ENCODE results near the gene TBC1D5. TPM values are rescaled to one million over a fixed set of nuclear protein-coding genes. Genes with fewer than 3 reads are reported as not detected.
"Not testable (repeated sequence)": the region's sequence is repeated elsewhere in the genome, so short reads cannot be mapped to it uniquely, and the experiment has no call there.

The TBC1D5 gene
- 100 to 1,000 TPM in 1 of 4 donors, 10 to 100 TPM in 3; 29.2 to 114 (median 53.4) TPM for total RNA-seq

DNA sequence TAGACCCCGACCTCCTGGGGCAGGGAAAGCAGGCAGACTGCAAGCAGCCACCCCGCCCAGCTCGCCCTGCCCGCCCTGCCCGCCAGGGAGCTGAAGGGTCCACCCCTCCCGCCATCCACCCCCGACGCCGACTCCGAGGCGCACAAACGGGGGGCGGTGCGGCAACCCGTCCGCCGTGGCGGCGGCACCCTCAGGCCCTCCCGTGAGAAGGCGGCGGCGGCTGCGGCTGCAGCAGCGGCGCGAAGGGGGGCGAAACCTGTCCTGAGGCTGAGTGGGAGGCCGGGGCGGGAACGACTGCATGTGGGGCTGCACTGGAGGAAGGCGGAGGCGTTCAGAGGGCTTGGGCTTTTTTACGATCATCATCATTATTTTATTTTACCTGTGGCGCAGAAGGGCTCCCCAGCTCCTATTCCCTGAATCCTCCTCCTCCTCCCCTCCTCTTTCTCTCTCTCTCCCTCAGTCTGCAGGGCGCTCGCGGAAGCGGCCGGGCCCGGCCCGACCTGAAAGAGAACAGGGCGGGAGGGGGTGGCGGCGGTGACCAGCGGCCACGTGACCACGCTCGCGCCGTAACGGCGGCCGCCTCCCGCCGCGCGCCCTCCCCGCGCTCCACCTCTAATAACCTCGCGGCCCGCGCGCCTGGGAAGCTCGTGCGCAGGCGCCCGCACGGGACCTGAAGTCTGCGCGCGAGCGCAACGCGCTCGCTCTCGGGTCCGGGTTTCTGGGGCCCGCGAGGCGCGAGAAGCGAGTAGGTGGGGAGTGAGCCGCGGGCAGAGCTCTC, at the start of gene TBC1D5:
TSS of gene TBC1D5 (minus strand) at position 530 of the 778 bp plus-strand sequence. CDS start 234,061 bp downstream, outside the sequence.
- TF ChIP-seq CTCF (IDR thresholded peaks at IDR 0.05) (peak in 2 of 6 experiments; percentile 14 to 36), POLR2A (IDR thresholded peaks at IDR 0.05) (peak; percentile 79 to 81)
- H3K27me3 ChIP-seq: no peaks in the 10 kb centered on the region
- DNase-seq: peak; percentile 94 to 98 (median 97)
- no peaks in the 10 kb centered on the region for H3K36me3 ChIP-seq
- H3K9me3 ChIP-seq: no peaks in the 10 kb centered on the region
- peak within 1 kb of the TSS; percentile 65 to 88 (median 86) for H3K4me3 ChIP-seq
- H3K4me1 ChIP-seq: peaks cover 0 to 13% (median 3%) of the 10 kb centered on the region in 4 donors
- H3K27ac ChIP-seq: peak within 1 kb of the TSS; percentile 93 to 99 (median 98)

GRCh38 chr3:17783426-17783825, 41.0 kb upstream of the TBC1D5 start:
- Histone ChIP-seq H3K27ac (no peak overlapping the region), H3K4me3 (no peak overlapping the region), H3K36me3 (no peaks in the 10 kb centered on the region), H3K27me3 (no peaks in the 10 kb centered on the region), H3K9me3 (peaks cover 0 to 3% (median 0%) of the 10 kb centered on the region in 4 donors), H3K4me1 (no peaks in the 10 kb centered on the region)
- no peak for DNase-seq
- TF ChIP-seq POLR2A (IDR thresholded peaks at IDR 0.05) (no peak), CTCF (IDR thresholded peaks at IDR 0.05) (no peak)

GRCh38 chr3:17782751-17783150, 40.3 kb upstream of the TBC1D5 start:
- Histone ChIP-seq H3K9me3 (peaks cover 0 to 3% (median 0%) of the 10 kb centered on the region in 4 donors), H3K27ac (no peak overlapping the region), H3K36me3 (no peaks in the 10 kb centered on the region), H3K27me3 (no peaks in the 10 kb centered on the region), H3K4me3 (no peak overlapping the region), H3K4me1 (no peaks in the 10 kb centered on the region)
- no peak for DNase-seq
- no peak for TF ChIP-seq CTCF (IDR thresholded peaks at IDR 0.05)
- no peak for TF ChIP-seq POLR2A (IDR thresholded peaks at IDR 0.05)

DNA sequence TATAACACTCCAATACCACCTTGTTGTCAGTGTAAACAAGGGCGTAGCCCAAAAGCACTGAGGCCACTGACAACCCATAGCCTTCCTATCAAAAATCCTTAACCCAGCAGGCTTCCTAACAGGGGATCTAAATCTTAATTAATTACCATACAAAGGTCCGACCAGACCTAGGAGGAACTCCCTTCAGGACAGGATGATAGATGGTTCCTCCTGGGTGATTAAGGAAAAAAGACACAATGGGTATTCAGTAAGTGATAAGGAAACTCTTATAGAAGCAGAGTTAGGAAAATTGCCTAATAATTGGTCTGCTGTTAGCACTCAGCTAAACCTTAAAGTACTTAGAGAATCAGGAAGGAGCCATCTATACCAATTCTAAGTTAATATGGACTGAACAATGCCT, 37.9 kb upstream of the TBC1D5 start:
- H3K36me3 ChIP-seq, H3K27me3 ChIP-seq, H3K27ac ChIP-seq, H3K4me3 ChIP-seq, H3K9me3 ChIP-seq, DNase-seq, H3K4me1 ChIP-seq: not testable (repeated sequence)

DNA sequence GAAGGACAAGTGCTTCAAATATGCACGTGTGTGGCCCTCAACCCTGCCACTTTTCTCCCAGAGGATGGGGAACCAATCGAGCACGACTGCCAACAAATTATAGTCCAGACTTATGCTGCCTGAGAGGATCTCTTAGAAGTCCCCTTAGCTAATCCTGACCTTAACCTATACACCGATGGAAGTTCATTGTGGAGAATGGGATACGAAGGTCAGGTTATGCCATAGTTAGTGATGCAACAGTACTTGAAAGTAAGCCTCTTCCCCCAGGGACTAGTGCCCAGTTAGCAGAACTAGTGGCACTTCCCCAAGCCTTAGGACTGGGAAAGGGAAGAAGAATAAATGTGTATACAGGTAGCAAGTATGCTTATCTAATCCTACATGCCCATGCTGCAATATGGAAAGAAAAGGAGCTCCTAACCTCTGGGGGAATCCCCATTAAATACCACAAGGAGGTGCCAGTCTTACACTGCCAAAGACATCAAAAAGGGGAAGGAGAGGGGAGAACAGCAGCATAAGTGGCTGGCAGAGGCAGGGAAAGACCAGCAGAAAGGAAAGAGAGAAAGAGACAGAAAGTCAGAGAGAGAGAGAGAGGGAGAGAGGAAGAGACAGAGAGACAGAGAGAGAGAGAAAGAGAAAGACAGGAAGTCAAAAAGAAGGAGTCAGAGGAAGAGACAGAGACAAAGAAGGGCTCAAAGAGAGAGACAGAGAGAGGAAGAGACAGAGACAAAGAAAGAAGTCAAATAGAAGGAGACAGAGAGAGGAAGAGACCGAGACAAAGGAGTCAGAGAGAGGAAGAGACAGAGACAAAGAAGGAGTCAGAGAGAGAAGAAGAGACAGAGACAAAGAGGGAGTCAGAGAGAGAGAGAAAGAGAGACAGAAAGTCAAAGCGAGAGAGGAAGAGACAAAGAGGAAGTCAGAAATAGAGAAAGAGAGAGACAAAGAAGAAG, 37.1 kb upstream of the TBC1D5 start:
- not testable (repeated sequence) for H3K36me3 ChIP-seq, H3K4me3 ChIP-seq, DNase-seq, H3K27me3 ChIP-seq, H3K4me1 ChIP-seq, H3K27ac ChIP-seq, H3K9me3 ChIP-seq

DNA sequence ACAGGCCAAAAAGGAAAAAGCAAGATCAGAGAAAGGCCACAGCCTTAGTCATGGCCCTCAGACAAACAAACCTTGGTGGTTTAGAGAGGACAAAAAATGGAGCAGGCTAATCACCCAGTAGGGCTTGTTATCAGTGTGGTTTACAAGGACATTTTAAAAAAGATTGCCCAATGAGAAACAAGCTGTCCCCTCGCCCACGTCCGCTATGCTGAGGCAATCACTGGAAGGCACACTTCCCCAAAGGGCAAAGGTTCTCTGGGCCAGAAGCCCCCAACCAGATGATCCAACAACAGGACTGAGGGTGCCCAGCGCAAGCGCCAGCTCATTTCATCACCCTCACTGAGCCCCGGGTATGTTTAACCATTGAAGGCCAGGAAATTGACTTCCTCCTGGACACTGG, 34.9 kb upstream of the TBC1D5 start:
- DNase-seq, H3K27me3 ChIP-seq, H3K4me3 ChIP-seq, H3K4me1 ChIP-seq, H3K27ac ChIP-seq, H3K9me3 ChIP-seq, H3K36me3 ChIP-seq: not testable (repeated sequence)

DNA sequence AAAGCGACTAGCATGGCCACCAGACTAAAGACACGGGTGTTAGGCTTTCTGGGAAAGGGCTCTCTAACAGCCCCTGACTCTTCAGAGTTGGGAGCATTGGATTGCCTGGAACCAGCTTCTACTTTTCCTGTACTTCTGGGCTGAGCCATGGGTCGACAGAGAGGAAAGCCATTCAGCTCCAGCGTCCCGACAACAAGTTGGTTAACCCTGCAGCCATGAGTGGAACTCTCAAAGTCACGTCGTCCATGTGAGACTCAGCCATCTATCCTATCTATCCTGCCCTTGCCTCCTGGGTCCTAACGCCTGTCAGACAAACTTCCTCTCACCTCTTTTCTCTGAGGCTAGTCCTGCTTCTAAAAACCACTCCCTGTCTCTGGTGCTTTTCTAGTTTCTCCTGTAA, 32.6 kb upstream of the TBC1D5 start:
- DNase-seq: no peak
- H3K27ac ChIP-seq: no peak overlapping the region
- no peak for TF ChIP-seq CTCF (IDR thresholded peaks at IDR 0.05)
- no peak for TF ChIP-seq POLR2A (IDR thresholded peaks at IDR 0.05)
- H3K36me3 ChIP-seq: no peaks in the 10 kb centered on the region
- H3K27me3 ChIP-seq: no peaks in the 10 kb centered on the region
- no peaks in the 10 kb centered on the region for H3K9me3 ChIP-seq
- no peaks in the 10 kb centered on the region for H3K4me1 ChIP-seq
- H3K4me3 ChIP-seq: peak overlapping the region in 1 of 4 donors; percentile 4

DNA sequence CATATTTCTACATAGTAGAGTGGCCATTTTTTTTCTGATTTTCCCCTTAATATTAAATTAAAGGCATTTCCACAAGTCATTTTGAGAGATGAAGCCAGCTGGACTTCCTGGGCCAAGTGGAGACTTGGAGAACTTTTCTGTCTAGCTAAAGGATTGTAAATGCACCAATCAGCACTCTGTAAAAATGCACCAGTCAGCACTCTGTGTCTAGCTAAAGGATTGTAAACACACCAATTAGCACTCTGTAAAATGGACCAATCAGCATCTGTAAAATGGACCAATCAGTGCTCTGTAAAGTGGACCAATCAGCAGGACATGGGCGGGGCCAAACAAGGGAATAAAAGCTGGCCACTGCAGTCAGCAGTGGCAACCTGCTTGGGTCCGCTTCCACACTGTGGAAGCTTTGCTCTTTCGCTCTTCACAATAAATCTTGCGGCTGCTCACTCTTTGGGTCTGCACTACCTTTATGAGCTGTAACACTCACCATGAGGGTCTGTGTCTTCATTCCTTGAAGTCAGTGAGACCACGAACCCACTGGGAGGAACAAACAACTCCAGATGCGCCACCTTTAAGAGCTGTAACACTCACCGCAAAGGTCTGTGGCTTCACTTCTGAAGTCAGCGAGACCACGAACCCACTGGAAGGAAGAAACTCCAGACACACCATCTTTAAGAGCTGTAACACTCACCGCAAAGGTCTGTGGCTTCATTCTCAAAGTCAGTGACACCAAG, 31.9 kb upstream of the TBC1D5 start:
- H3K27me3 ChIP-seq, H3K4me1 ChIP-seq, H3K27ac ChIP-seq, H3K9me3 ChIP-seq, H3K36me3 ChIP-seq: not testable (repeated sequence)
- H3K4me3 ChIP-seq: peak overlapping the region in 1 of 4 donors; percentile 4
- peak in 2 of 3 donors; percentile 21 to 57 for DNase-seq
